G401.6 (cell line): ENCODE results near the gene FER.

Experiments
- FAIRE-seq: peaks from 2 replicates; lab custom pipeline; 2012; peaks lifted over from hg19 to GRCh38; lab: Jason Lieb, UNC

Gene FER

GRCh38 chr5:109180668-109181067, 433.0 kb downstream of the FER start:
- no peak for FAIRE-seq

GRCh38 chr5:109186759-109187158, 439.1 kb downstream of the FER start:
- FAIRE-seq = no peak

GRCh38 chr5:109191153-109191558, 443.5 kb downstream of the FER start:
- FAIRE-seq = no peak

- FAIRE-seq = no peak
Observed at GRCh38 chr5:109192027-109192426, 444.3 kb downstream of the FER start.

GRCh38 chr5:109192555-109193281, 445.0 kb downstream of the FER start:
- FAIRE-seq = no peak

- no peak for FAIRE-seq
Observed at GRCh38 chr5:109195667-109196066, 448.0 kb downstream of the FER start.

GRCh38 chr5:109196087-109196822, 448.6 kb downstream of the FER start:
- FAIRE-seq = no peak

GRCh38 chr5:109196823-109197160, 449.1 kb downstream of the FER start:
- FAIRE-seq = no peak

- no peak for FAIRE-seq
Observed at GRCh38 chr5:109199289-109199688, 451.6 kb downstream of the FER start.

- no peak for FAIRE-seq
Observed at GRCh38 chr5:109199799-109200620, 452.3 kb downstream of the FER start.

- no peak for FAIRE-seq
Observed at GRCh38 chr5:109215040-109215439, 467.3 kb downstream of the FER start.

GRCh38 chr5:109218818-109219217, 471.1 kb downstream of the FER start:
- FAIRE-seq = no peak

- FAIRE-seq = no peak
Observed at GRCh38 chr5:109223531-109223930, 475.8 kb downstream of the FER start.

- no peak for FAIRE-seq
Observed at GRCh38 chr5:109224276-109224882, 476.7 kb downstream of the FER start.

GRCh38 chr5:109225716-109226625, 478.3 kb downstream of the FER start:
- FAIRE-seq = no peak

- no peak for FAIRE-seq
Observed at GRCh38 chr5:109230369-109230768, 482.7 kb downstream of the FER start.

GRCh38 chr5:109231331-109231730, 483.6 kb downstream of the FER start:
- no peak for FAIRE-seq

- FAIRE-seq = no peak
Observed at GRCh38 chr5:109234381-109234780, 486.7 kb downstream of the FER start.

GRCh38 chr5:109239456-109239855, 491.8 kb downstream of the FER start:
- no peak for FAIRE-seq

GRCh38 chr5:109242518-109242917, 494.8 kb downstream of the FER start:
- FAIRE-seq = no peak

- FAIRE-seq = no peak
Observed at GRCh38 chr5:109246395-109246794, 498.7 kb downstream of the FER start.
